ENCODE measurements around the gene FBP1.
A peak's percentile ranks its signal among the peaks of the same experiment; 100 is the strongest.

The FBP1 gene

DNA sequence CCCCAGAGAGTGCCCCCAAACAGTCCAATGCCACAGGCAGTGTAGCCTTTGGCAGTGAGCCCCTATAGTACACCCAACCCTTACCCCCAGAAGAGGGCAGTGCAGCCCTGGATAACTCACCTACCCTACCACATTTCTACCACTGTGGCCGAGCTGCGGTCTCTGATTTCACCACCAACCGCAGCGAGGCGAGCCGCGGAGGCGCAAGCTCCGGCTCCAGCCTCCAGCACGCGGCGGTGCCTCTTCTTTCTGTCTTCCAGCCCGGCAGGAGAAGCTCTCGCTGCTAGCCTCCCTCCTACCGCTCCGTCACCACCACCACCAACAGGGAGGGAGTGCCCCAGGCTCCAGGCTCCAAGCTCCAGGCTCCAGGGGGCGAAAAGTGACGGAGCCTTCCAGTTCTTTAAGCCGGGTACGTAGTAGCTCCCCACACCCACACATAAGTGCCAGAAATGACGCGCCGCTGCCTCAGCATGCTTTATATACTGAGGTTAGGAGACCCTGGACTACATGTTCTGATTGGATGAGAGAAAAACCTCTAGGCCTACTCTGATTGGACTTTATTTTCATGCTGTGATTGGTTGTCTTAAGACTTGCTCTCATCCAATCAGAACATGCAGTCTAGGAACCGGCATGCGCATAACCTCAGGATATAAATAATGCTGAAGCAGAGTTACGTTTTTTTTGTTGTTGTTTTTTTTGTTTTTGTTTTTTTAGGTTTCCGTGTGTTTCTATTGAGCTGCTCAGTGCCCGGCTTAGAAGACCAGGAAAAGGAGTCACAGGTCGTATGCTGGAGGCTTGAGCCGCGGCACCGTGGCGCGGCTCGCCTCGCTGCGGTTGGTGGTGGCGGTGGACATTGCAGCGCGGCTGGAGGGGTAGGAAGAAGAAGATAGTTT is 84.6 kb downstream of the FBP1 start, which contains the start of gene PCAT7:
Gene PCAT7 (plus strand): TSS at position 645 of the 893 bp plus-strand sequence.
- H3K4me3 ChIP-seq (ENCODE audit: low read depth, low read length): peak within 1 kb of the TSS; percentile 60
- TF ChIP-seq, protein P1, sequence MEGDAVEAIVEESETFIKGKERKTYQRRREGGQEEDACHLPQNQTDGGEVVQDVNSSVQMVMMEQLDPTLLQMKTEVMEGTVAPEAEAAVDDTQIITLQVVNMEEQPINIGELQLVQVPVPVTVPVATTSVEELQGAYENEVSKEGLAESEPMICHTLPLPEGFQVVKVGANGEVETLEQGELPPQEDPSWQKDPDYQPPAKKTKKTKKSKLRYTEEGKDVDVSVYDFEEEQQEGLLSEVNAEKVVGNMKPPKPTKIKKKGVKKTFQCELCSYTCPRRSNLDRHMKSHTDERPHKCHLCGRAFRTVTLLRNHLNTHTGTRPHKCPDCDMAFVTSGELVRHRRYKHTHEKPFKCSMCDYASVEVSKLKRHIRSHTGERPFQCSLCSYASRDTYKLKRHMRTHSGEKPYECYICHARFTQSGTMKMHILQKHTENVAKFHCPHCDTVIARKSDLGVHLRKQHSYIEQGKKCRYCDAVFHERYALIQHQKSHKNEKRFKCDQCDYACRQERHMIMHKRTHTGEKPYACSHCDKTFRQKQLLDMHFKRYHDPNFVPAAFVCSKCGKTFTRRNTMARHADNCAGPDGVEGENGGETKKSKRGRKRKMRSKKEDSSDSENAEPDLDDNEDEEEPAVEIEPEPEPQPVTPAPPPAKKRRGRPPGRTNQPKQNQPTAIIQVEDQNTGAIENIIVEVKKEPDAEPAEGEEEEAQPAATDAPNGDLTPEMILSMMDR (IDR thresholded peaks at IDR 0.05; ENCODE audit: control insufficient read depth, extremely low read depth, insufficient read depth): peak; percentile 75
- peak; percentile 74 for DNase-seq (ENCODE audit: low read depth)

DNA sequence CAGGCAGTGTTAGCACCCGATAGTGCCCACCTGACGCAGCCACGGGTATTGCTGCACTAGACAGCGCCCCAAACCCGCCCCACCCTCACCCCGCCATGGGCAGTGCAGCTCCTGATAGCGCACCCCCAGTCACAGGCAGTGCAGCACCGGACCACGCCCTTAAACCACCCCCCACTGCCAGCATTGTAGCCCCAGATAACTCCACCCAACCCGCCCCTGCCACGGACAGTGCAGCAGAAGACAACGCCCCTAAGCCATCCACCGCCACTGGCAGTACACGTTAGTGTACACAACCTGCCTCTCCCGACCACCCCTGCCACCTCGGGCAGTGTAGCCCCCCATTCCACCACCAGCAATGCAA is 85.3 kb downstream of the FBP1 start:
- H3K4me3 ChIP-seq (ENCODE audit: low read depth, low read length): peak overlapping the region; percentile 60
- TF ChIP-seq, protein P1 (IDR thresholded peaks at IDR 0.05; ENCODE audit: control insufficient read depth, extremely low read depth, insufficient read depth): no peak
- DNase-seq (ENCODE audit: low read depth): no peak
